SW480 (cell line): ENCODE data around the gene SPOCK1.
"Not testable (repeated sequence)": the region's sequence is repeated elsewhere in the genome, so short reads cannot be mapped to it uniquely, and the experiment has no call there.

Source experiments
- DNase-seq: peaks from one replicate; pipeline ENCODE4 v3.0.0-alpha.2; 2016; ENCODE audit warnings: low spot score

Gene SPOCK1

DNA sequence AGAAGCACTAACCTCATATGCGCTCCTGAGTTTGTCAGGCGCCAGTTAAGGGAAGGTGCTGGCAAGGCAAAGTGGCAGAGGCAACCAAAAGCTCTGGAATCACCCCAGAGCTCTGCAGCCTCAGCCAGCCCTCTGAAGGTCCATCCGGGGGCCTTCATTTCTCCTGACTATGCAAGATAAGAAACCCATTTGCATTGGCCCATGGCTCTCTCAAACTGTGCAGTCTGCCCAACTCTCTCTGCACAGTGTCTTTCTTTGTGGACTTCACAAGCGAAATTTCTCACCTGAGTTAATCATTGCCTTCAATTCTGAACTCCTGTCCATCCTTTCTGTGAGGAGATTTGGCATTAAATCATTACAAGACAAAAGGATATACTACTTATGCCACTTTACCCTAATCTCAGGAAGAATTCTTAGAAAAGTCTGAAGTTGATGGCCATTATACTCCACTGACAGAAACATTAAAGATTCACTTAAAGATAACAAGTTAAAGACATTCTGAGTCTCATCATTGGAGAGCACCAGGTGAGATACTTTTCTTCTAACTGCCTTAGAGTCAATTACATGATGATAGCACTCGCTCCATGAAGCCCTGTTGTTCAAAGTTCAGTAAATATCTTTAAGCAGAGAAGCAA, 235.6 kb downstream of the SPOCK1 start:
- no peak for DNase-seq

GRCh38 chr5:137262818-137263217, 236.3 kb downstream of the SPOCK1 start:
- DNase-seq: no peak

GRCh38 chr5:137260820-137261695, 238.1 kb downstream of the SPOCK1 start:
- no peak for DNase-seq

GRCh38 chr5:137259115-137259514, 240.0 kb downstream of the SPOCK1 start:
- DNase-seq: not testable (repeated sequence)

- no peak for DNase-seq
Measured at GRCh38 chr5:137254119-137255090, 244.7 kb downstream of the SPOCK1 start.

GRCh38 chr5:137252512-137252911, 246.6 kb downstream of the SPOCK1 start:
- DNase-seq: no peak

DNA sequence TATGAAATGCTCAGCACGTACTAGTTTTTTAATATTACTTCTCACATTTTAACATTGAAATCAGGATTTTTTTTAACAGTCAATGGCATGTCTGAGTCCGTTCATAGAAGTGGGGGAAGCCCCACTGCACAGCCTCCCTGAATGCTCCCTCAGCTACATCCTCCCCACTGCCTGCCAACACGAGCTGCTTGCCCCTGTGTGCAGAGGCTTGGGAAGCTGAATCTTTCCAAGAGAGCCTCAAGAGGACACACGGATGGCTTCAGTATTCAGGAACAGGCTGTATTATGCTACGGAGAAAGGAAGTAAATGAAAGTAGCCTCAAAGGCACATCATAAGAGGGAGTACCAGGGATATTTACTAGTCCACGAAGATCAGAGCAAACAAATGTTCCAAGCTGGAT, 248.7 kb downstream of the SPOCK1 start:
- no peak for DNase-seq

DNA sequence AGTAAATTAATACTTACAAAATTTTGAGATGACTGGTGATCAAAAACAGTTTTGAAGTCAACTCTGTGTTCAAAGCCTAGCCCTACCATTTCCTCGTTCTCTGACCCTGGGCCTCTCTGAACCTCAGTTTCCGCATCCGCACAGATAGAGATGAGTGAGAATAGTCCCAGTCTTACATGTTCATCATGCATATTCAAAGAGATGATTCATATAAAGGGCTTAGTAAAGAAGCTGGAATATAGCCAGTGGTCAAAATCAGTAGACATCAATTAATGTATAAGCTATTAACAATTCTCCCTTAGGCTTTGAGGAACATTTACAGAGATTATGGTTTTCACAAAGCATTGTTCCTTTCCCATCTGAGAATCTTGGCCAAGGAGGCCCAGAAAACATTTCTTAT, 250.6 kb downstream of the SPOCK1 start:
- DNase-seq: no peak

- DNase-seq: no peak
Measured at GRCh38 chr5:137245438-137245837, 253.7 kb downstream of the SPOCK1 start.

DNA sequence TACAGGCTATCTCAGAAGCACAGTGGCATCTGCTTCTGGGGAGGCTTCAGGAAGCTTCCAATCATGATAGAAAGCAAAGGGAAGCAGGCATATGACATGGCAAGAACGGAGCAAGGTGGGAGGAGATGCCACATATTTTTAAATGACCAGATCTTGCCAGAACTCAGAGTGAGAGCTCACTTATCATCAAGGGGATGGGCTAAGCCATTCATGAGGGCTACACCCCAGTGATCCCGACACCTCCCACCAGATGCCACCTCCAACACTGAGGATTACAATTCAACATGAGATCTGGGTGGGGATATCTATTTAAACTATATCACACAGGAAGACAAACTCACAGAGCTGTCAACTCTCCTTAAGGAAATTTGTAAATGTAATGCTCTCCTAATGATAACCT, 258.8 kb downstream of the SPOCK1 start:
- DNase-seq: no peak

DNA sequence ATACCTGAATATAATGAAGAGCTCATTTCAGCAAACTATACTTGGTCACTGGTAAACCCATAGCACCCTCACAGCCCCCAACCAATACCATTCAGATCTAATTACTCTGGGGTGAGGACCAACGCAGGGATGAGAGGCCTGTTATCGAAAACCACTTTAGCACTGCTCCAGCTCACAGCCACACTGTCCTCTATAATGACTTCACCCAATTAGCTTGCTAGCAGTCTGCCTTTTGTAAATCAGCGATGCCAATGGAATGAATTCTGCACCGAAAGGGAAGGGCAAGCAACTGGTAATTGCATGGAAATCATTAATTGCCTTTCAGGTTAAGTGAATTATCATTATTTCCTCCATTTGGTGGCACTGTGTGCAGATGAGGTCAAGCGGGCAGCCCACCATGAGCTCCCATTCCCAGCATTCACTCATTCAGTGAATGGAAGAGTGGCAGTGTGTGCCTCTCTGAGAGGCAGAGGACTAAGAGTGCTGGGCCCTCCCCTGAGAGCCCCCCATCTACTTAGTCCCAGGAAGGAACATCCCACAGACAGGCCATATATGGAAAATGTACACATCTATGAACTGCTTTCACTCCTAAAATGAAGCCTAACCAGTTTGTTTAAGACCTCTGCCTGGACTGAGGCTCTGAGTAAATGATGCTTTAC, 262.1 kb downstream of the SPOCK1 start:
- DNase-seq: no peak

DNA sequence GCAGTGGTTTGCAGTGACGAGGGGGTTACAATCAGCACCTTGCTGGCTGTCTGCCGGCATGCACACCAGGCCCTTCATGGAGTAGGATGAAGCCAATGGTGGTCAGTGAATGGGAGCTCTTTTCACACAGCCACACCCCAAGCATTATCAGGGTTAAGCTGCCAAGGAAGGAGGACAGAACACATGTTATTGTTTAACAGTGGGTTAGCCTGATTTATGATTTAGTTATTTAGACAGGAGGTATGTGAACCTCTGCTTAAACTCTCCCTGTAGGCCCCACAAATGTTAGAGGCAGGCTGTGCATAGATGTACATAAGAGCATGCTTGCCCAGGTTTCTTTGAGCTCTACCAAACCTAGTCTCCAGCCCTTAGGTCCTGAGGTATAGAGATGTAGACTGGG, 262.9 kb downstream of the SPOCK1 start:
- no peak for DNase-seq

DNA sequence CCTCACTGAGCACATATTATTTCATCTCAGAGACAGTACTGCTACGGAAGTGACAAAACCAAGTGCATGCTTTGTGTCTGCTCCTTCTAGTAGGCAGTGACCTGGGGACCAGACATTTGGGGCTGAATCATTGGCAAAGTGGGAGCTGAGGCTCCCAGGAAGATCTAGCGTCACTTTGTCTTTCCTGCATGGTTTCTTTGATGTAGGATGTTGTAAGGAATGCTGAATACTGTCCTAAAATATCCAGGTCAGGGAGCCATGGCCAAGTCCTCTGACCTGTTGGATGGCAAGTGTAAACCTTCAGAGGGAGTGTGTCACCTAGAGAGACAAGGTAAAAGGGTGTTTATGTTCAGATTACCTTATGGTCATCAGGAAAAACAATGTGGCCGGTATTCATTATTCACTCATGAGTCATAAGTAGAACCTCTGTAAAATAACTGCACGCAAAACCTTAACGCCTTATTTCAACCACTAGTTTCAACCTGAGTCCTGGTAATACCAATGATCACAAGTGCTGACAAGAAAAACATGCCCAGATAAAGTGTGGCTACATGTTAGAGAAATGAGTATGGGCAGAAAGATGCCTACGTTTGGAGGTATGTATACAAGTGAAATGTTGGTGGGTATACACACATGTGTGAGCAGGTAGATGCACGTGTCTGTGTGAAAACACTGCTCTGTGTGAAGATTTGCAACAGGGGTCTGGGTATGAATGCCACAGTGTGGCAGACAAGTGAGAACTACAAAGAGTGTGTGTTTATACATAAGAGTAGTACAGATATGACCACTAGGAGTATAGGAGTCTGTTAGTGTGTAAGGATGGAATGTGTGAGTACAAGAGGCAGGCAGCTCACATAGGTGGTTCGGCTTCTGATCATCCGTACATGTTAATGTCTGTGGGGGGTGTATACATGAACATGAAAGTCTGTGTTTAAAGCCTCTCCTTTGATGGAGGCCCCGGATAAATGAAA, 263.9 kb downstream of the SPOCK1 start:
- peak; percentile 78 for DNase-seq

- DNase-seq: no peak
Measured at GRCh38 chr5:137233726-137234125, 265.4 kb downstream of the SPOCK1 start.

DNA sequence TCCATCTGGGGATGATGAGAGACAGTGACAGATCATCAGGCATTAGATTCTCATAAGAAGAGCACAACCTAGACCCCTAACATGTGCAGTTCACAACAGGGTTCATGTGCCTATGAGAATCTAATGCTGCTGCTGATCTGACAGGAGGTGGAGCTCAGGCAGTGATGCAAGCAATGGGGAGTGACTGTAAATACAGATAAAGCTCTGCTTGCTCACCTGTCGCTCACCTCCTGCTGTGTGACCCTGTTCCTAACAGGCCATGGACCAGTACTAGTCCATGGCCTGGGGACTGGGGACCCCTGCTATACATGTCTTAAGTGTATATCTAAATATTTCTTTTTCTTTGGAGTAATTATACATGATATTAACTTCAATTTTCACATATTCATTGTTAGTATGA, 265.8 kb downstream of the SPOCK1 start:
- DNase-seq: not testable (repeated sequence)

- DNase-seq: peak; percentile 7
Measured at GRCh38 chr5:137231540-137231939, 267.6 kb downstream of the SPOCK1 start.

- DNase-seq: no peak
Measured at GRCh38 chr5:137228816-137229215, 270.3 kb downstream of the SPOCK1 start.

- DNase-seq: no peak
Measured at GRCh38 chr5:137226081-137226480, 273.0 kb downstream of the SPOCK1 start.

DNA sequence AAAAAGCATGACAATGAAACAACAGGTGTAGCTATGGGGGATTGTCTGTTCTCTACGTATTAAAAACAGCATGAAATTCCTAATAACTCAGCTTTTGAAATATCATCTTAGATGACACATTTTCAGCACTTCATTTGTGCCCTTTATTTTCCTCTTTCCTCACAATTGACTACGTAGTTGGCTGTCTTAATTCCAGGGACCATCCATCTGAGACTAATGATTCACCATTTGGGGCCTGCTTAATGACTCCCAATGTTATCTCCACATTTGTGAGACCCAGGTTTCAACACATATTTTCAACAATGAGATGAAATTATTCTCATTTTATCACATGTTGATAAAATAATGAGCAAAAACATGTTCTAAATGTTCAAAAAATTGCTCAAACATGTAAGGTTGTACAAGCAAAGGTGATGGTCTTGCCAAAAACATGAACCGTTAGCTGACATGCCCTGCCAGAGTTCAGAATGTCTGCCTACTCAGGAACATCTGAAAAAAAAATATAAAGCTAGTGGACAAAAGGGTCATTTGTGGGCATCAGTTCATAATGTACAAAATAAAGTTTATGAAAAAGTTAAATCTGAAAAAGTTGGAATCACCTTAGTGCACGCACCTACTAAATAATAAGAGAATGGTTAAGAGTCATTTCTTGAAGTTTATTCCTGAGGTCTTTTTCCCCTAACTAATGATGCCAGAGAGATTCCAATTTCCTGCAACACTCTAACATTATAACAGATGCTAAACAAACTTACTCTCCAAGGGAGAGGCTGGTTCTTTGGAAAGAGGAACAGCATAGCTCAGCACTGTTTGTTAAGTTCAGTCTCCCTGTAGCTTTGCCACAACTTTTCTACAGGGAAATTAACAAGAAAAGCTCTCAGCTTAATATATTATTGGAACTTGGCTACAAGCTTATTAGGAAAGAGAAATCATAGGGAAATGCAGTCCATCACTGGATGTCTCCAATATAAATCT, 275.5 kb downstream of the SPOCK1 start:
- no peak for DNase-seq
